Esophagus muscularis mucosa (tissue), 4 donors: ENCODE measurements around the gene CDH4. TPM values are rescaled to one million over a fixed set of nuclear protein-coding genes. Genes with fewer than 3 reads are reported as not detected.

Experiments
- DNase-seq: peaks from one replicate; pipeline ENCODE4 v3.0.0-alpha.2; 2017; ENCODE audit errors: extremely low spot score
- H3K27ac ChIP-seq, 4 donors: fragments of 200-600 bp; sonication (generic); replicated peaks in 1 of 4; 1 replicate in 3 of 4; 2 replicates in 1 of 4; pipeline ENCODE4 v1.5.1; 2016 to 2019; ENCODE audit warnings: mild to moderate bottlenecking in 1 of 4
- H3K27me3 ChIP-seq, 4 donors: fragments of 200-600 bp; sonication (generic); one replicate each; pipeline versions ENCODE4 v1.5.1 to v1.6.0; 2016 to 2019
- H3K36me3 ChIP-seq, 4 donors: fragments of 200-600 bp; sonication (generic); one replicate each; pipeline ENCODE4 v1.5.1; 2016 to 2019
- H3K4me1 ChIP-seq, 4 donors: fragments of 200-600 bp; sonication (generic); one replicate each; pipeline ENCODE4 v1.5.1; 2016 to 2019
- H3K4me3 ChIP-seq, 4 donors: fragments of 200-600 bp; sonication (generic); 1 replicate in 2 of 4; 2 replicates in 2 of 4; pipeline ENCODE4 v1.5.1; 2016 to 2019; ENCODE audit warnings: mild to moderate bottlenecking in 4 of 4, moderate library complexity in 1 of 4
- H3K9me3 ChIP-seq, 4 donors: fragments of 200-600 bp; sonication (generic); 1 replicate in 3 of 4; 2 replicates in 1 of 4; pipeline ENCODE4 v1.5.1; 2016 to 2019
- EP300 ChIP-seq: sonication (generic); formaldehyde crosslinking; IDR thresholded peaks from one replicate; pipeline ENCODE4 v1.6.1; 2017; ENCODE audit warnings: antibody characterized with exemption
- POLR2A ChIP-seq: fragments of 450-650 bp; IDR thresholded peaks from one replicate; pipeline ENCODE4 v1.6.1; 2017; ENCODE audit warnings: antibody characterized with exemption, moderate library complexity, mild to moderate bottlenecking, low read depth
- POLR2AphosphoS5 ChIP-seq, 2 donors: sonication (generic); formaldehyde crosslinking; IDR thresholded peaks; one replicate each; pipeline ENCODE4 v1.6.1; 2017; ENCODE audit warnings: antibody characterized with exemption in 2 of 2
- WGBS: methylation state at CpG from one replicate; pipeline ENCODE4 v1.1.5; 2018; 5-methylcytosine and 5-hydroxymethylcytosine counted together
- intact Hi-C: fragments of 100-400 bp; cut with DNase I; formaldehyde crosslinking; loops from one replicate; pipeline ENCODE4 v1.15.1; 2023
- total RNA-seq, 4 donors: library from RNA; depleted of rRNA; stranded (reverse); fragments of >200 nt; gene quantifications; one replicate each; pipeline versions ENCODE4 v1.1.0 to v1.2.1, GENCODE V29; 2016
- TF ChIP-seq, protein P1 (sequence below), 3 experiments: fragments of 200-600 bp in 2 of 3; fragments of 450-650 bp in 1 of 3; sonication (generic) in 2 of 3; IDR thresholded peaks; one replicate each; pipeline ENCODE4 v1.5.1; 2017 to 2019; ENCODE audit warnings: antibody characterized with exemption in 3 of 3, mild to moderate bottlenecking in 2 of 3, moderate library complexity in 1 of 3

CDH4 gene
- total RNA-seq, 4 donors from 2014 or later: 0.42 to 1.3 (median 0.48) TPM

DNA sequence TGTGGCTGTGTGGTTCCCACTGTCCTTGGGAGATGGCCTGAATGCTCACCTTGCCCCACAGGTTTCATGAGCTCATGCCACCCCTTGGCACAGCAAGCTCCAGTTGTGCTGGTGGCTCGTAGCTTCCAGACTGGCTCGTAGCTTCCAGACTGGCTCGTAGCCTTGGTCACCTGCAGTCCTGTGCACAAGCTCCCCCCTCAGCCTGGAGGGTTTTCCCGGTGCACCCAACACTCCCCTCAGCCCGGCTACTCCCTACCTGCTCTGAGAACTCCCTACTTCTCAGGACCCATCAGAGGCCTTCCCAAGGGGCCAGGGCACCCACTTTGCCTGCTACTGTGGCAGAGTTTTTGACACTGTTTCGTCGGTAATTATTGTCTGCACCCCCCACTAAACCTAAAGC, 528.0 kb downstream of the CDH4 start:
- 87% methylated on average over 7 of the region's 7 CpGs for whole genome bisulfite sequencing
- intact Hi-C loops: no loop called here

DNA sequence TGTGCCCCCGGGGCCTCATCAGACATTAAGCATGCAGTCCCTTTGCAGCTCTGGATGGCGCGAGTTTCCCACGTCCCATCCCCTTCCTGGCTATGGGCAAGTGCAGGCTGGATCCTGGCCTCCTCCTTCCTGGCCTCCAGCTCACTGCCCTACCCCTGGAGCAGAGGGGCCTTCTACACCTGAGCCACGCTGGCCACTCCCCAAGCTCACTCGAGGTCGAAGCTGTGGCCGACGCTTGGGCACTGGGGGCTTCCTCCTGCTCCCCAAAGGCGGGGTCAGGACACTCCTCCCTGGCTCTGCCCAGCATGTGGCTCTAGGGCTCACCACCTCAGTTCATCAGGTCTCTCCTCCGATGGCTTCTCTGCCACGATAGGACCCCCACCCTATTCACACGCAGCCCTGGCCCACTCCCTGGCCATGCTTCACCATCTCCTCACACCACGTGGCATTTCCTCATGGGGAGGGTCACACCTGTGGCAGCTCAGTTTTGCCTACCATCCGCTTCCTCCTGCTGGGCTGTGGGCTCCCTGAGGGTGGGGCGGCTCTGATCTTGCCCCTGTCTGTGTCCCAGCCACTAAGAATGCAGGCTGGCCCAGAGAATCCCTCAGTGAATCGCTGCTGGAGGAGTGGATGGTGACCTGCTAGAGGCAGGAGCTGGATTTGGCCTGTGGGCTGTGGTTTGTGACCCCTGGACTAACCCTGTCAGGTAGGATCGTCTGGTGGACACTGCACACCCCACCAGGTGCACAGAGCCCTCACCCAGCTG, 532.9 kb downstream of the CDH4 start:
- H3K4me1 ChIP-seq: no peaks in the 10 kb centered on the region
- no peak for DNase-seq
- no peaks in the 10 kb centered on the region for H3K36me3 ChIP-seq
- 85% methylated on average over 10 of the region's 18 CpGs for WGBS
- H3K27ac ChIP-seq: no peak overlapping the region
- TF ChIP-seq POLR2AphosphoS5 (IDR thresholded peaks at IDR 0.05): no peak
- TF ChIP-seq POLR2A: no peak
- TF ChIP-seq, protein P1, sequence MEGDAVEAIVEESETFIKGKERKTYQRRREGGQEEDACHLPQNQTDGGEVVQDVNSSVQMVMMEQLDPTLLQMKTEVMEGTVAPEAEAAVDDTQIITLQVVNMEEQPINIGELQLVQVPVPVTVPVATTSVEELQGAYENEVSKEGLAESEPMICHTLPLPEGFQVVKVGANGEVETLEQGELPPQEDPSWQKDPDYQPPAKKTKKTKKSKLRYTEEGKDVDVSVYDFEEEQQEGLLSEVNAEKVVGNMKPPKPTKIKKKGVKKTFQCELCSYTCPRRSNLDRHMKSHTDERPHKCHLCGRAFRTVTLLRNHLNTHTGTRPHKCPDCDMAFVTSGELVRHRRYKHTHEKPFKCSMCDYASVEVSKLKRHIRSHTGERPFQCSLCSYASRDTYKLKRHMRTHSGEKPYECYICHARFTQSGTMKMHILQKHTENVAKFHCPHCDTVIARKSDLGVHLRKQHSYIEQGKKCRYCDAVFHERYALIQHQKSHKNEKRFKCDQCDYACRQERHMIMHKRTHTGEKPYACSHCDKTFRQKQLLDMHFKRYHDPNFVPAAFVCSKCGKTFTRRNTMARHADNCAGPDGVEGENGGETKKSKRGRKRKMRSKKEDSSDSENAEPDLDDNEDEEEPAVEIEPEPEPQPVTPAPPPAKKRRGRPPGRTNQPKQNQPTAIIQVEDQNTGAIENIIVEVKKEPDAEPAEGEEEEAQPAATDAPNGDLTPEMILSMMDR (IDR thresholded peaks at IDR 0.05): no peak
- no peak for TF ChIP-seq EP300
- H3K9me3 ChIP-seq: peaks cover 0 to 20% (median 13%) of the 10 kb centered on the region in 4 donors
- peaks cover 0 to 24% (median 0%) of the 10 kb centered on the region in 4 donors for H3K27me3 ChIP-seq
- intact Hi-C loops: no loop called here
- no peak overlapping the region for H3K4me3 ChIP-seq

More for the DNA sequence above, 528.0 kb downstream of the CDH4 start:
- no peak overlapping the region for H3K4me3 ChIP-seq
- no peaks in the 10 kb centered on the region for H3K36me3 ChIP-seq
- H3K27me3 ChIP-seq: peaks cover 0 to 30% (median 0%) of the 10 kb centered on the region in 4 donors
- H3K27ac ChIP-seq: no peak overlapping the region
- H3K9me3 ChIP-seq: peaks cover 0 to 20% (median 13%) of the 10 kb centered on the region in 4 donors
- no peaks in the 10 kb centered on the region for H3K4me1 ChIP-seq
- TF ChIP-seq EP300: no peak
- TF ChIP-seq, protein P1 (IDR thresholded peaks at IDR 0.05): no peak
- no peak for TF ChIP-seq POLR2A
- TF ChIP-seq POLR2AphosphoS5 (IDR thresholded peaks at IDR 0.05): no peak
- DNase-seq: no peak

DNA sequence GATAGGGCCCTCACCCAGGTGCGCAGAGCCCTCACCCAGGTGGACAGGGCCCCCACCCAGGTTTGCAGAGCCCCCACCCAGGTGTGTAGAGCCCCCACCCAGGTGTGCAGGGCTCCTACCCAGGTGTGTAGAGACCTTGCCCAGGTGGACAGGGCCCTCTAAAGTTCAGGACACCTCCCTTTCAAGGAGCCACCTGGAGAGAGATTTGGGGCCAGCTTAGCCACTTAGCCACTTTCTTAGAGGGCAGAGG, 533.4 kb downstream of the CDH4 start:
- Histone ChIP-seq H3K9me3 (peaks cover 0 to 17% (median 13%) of the 10 kb centered on the region in 4 donors), H3K27me3 (peaks cover 0 to 19% (median 0%) of the 10 kb centered on the region in 4 donors), H3K4me1 (no peaks in the 10 kb centered on the region), H3K4me3 (no peak overlapping the region), H3K27ac (no peak overlapping the region), H3K36me3 (no peaks in the 10 kb centered on the region)
- DNase-seq: no peak
- intact Hi-C loops: no loop called here
- WGBS: 100% methylated on average over 1 of the region's 1 CpG
- TF ChIP-seq POLR2AphosphoS5 (IDR thresholded peaks at IDR 0.05) (no peak), POLR2A (no peak), EP300 (no peak)
- TF ChIP-seq, protein P1 (IDR thresholded peaks at IDR 0.05): no peak

DNA sequence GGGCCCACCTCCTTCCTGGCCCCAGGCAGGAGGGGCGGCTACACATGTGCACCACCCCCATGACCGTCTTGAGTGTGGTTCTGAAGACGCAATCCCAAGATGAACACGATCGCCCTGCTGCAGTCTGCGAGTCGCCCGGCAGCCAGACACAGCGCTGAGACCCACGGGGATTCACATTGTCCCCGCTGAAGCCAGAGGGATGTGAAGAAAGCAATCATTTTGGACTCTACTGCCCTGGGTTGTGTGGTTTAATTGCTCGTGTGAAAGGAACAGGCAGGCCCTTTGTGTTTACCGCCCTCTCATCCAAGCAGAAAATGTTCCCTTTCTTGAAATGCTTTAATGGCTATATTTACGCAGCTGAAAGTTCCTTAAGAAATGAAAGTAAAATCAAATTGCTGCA, 534.2 kb downstream of the CDH4 start:
- TF ChIP-seq POLR2AphosphoS5 (IDR thresholded peaks at IDR 0.05) (no peak), EP300 (no peak)
- TF ChIP-seq, protein P1 (IDR thresholded peaks at IDR 0.05): no peak
- Histone ChIP-seq H3K4me1 (no peaks in the 10 kb centered on the region), H3K27ac (no peak overlapping the region), H3K4me3 (no peak overlapping the region), H3K36me3 (no peaks in the 10 kb centered on the region), H3K9me3 (peaks cover 0 to 15% (median 11%) of the 10 kb centered on the region in 4 donors), H3K27me3 (peaks cover 0 to 15% (median 0%) of the 10 kb centered on the region in 4 donors)
- no peak for DNase-seq
- intact Hi-C loops: no loop called here
- 72% methylated on average over 5 of the region's 14 CpGs for WGBS

DNA sequence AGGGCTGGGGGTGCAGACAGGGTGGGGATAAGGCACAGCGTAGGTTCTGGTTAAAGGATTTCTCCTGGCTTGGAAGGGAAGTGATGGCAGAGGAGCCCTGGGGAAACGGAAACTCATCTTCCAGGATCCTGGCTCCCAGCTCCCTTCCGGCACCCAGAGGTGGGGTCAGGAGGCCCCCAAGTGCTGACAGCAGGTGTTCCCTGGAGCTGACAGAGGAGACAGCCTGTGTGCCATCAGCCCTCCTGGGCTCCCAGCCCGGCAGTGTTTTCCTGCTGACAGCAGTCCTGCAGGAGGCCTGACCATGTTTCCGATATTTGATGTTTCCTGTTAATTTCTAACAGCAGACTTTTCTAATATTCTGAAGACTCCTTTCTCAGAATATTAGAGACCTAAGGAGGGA, 536.3 kb downstream of the CDH4 start:
- TF ChIP-seq, protein P1 (IDR thresholded peaks at IDR 0.05): no peak
- no peak for TF ChIP-seq POLR2A
- TF ChIP-seq EP300: no peak
- TF ChIP-seq POLR2AphosphoS5 (IDR thresholded peaks at IDR 0.05): no peak
- Histone ChIP-seq H3K4me3 (no peak overlapping the region), H3K4me1 (no peaks in the 10 kb centered on the region), H3K36me3 (no peaks in the 10 kb centered on the region), H3K27ac (no peak overlapping the region), H3K27me3 (peaks cover 0 to 21% (median 0%) of the 10 kb centered on the region in 4 donors), H3K9me3 (no peaks in the 10 kb centered on the region)
- WGBS: 45% methylated on average over 4 of the region's 5 CpGs
- intact Hi-C loops: no loop called here
- no peak for DNase-seq
